Muscle of leg (tissue), 11 donors: ENCODE data around the gene ATXN1. TPM values are rescaled to one million over a fixed set of nuclear protein-coding genes. Genes with fewer than 3 reads are reported as not detected.
"Not testable (repeated sequence)": the region's sequence is repeated elsewhere in the genome, so short reads cannot be mapped to it uniquely, and the experiment has no call there.

Source experiments
- DNase-seq: peaks from one replicate; pipeline ENCODE4 v3.0.0; 2013
- H3K27ac ChIP-seq: one replicate; pipeline ENCODE4 v1.5.1; 2013; ENCODE audit warnings: mild to moderate bottlenecking, low read length, control low read depth
- H3K27me3 ChIP-seq: one replicate; pipeline ENCODE4 v1.6.1; 2013; ENCODE audit warnings: low read length; ENCODE audit not compliant: control insufficient read depth, insufficient read depth
- H3K36me3 ChIP-seq: one replicate; pipeline ENCODE4 v1.6.1; 2013; ENCODE audit warnings: low read length; ENCODE audit not compliant: control insufficient read depth, insufficient read depth
- H3K4me1 ChIP-seq: one replicate; pipeline ENCODE4 v1.6.1; 2013; ENCODE audit warnings: low read length; ENCODE audit not compliant: control insufficient read depth, insufficient read depth
- H3K4me3 ChIP-seq: one replicate; pipeline ENCODE4 v1.5.1; 2013; ENCODE audit warnings: low read length, control low read depth
- H3K9me3 ChIP-seq: replicated peaks from 2 replicates; pipeline ENCODE4 v1.6.1; 2013; ENCODE audit warnings: low read depth, low read length; ENCODE audit not compliant: control insufficient read depth
- WGBS: methylation state at CpG from one replicate; pipeline ENCODE4 v1.1.5; 2013; ENCODE audit warnings: missing lambda C conversion rate; ENCODE audit not compliant: insufficient coverage; 5-methylcytosine and 5-hydroxymethylcytosine counted together
- polyA plus RNA-seq, 8 donors: library from polyadenylated mRNA; unstranded; fragments of 120-200 nt; gene quantifications; one replicate each; pipeline versions ENCODE4 v1.2.1 to v1.2.3, GENCODE V29; 2013; ENCODE audit warnings: inconsistent platforms in 1 of 8, low replicate concordance in 1 of 8; ENCODE audit not compliant: insufficient read length in 8 of 8, insufficient read depth in 1 of 8
- total RNA-seq: library from RNA; stranded (reverse); fragments of 120-200 nt; gene quantifications from one replicate; pipeline ENCODE4 v1.2.4, GENCODE V29; 2013

Gene ATXN1
- total and polyA plus RNA-seq, 9 donors, result 10.2 to 19.9 (median 12.9) TPM

DNA sequence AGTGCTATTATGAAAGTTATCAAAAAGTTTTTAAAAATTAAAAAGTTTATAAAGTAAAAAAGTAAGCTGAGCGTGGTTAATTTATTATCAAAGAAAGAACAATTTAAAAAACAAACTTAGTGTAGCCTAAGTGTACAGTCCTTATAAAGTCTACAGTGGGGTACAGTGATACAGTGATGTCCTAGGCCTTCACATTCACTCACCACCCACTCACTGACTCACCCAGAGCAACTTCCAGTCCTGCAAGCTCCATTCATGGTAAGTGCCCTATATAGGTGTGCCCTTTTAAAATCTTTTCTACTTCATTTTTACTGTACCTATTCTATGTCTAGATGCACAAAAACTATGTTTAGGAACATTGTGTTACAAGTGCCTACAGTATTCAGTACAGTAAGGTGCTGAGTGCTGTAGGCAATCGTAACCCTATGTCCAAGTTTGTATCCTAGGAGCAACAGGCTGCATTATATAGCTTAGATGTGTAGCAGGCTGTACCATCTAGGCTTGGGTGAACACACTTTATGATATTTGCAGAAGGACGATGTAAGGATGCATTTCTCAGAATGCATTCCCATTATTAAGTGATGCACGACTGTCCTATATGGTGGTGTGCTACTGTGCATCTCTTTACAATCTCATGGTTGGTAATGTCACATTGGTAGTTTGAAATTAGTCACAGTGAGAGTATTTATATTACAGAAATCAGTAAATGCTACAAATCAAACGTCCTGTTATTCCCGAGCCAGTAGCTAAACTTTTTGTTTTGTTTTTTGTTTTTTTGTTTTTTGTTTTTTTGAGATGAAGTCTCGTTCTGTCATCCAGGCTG lies 364.6 kb downstream of the ATXN1 start:
- DNase-seq, result no peak
- Histone ChIP-seq H3K27me3 (no peaks in the 10 kb centered on the region), H3K4me1 (peaks cover 11% of the 10 kb centered on the region), H3K36me3 (no peaks in the 10 kb centered on the region), H3K27ac (no peak overlapping the region), H3K9me3 (no peaks in the 10 kb centered on the region), H3K4me3 (no peak overlapping the region)
- WGBS, result 100% methylated on average over 1 of the region's 7 CpGs

GRCh38 chr6:16394632-16395031 lies 366.6 kb downstream of the ATXN1 start:
- Histone ChIP-seq H3K4me3 (no peak overlapping the region), H3K9me3 (no peaks in the 10 kb centered on the region), H3K27me3 (no peaks in the 10 kb centered on the region), H3K4me1 (peaks cover 3% of the 10 kb centered on the region), H3K36me3 (no peaks in the 10 kb centered on the region), H3K27ac (no peak overlapping the region)
- no peak for DNase-seq
- WGBS, result no CpG with 5 or more reads among the region's 2 CpGs

- WGBS, result 100% methylated on average over 1 of the region's 4 CpGs
- H3K9me3 ChIP-seq, result no peaks in the 10 kb centered on the region
- no peak overlapping the region for H3K27ac ChIP-seq
- no peak for DNase-seq
- H3K4me3 ChIP-seq, result no peak overlapping the region
- no peaks in the 10 kb centered on the region for H3K27me3 ChIP-seq
- H3K4me1 ChIP-seq, result no peaks in the 10 kb centered on the region
- H3K36me3 ChIP-seq, result no peaks in the 10 kb centered on the region
These were observed 367.9 kb downstream of the ATXN1 start for GRCh38 chr6:16393326-16393725.

GRCh38 chr6:16392010-16392409 lies 369.2 kb downstream of the ATXN1 start:
- Histone ChIP-seq H3K27ac (no peak overlapping the region), H3K27me3 (no peaks in the 10 kb centered on the region), H3K4me1 (no peaks in the 10 kb centered on the region), H3K36me3 (no peaks in the 10 kb centered on the region), H3K4me3 (no peak overlapping the region), H3K9me3 (no peaks in the 10 kb centered on the region)
- 89% methylated on average over 1 of the region's 1 CpG for WGBS
- no peak for DNase-seq

DNA sequence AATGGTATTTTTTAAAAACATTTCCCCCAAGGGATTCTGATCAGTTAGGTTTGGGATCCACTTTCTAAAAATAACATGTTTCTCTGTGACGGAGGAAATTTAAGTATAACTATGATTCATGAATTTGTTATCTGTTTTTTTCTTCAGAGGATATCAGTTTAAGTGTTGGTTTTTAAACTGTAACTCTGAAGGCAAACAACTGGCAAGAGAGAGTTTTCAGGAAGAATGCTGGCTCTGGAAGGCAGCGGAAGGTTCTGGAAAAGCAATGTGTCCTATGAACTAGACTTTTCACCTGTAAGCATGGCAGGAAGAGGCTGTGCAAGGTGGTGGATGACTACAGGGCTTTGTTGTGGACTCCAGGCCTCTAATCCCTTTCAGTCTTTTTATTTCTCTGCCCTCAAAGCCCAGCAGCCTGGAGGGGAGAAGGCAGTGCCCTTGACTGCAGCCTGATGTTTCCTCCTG lies 369.8 kb downstream of the ATXN1 start:
- 100% methylated on average over 1 of the region's 2 CpGs for WGBS
- DNase-seq, result no peak
- no peak overlapping the region for H3K27ac ChIP-seq

GRCh38 chr6:16390909-16391450 lies 370.3 kb downstream of the ATXN1 start:
- H3K4me1 ChIP-seq, H3K27ac ChIP-seq, H3K36me3 ChIP-seq, H3K9me3 ChIP-seq, H3K27me3 ChIP-seq, DNase-seq, H3K4me3 ChIP-seq: not testable (repeated sequence)
- no CpG with 5 or more reads among the region's 6 CpGs for WGBS

More for the DNA sequence above, 369.8 kb downstream of the ATXN1 start:
- Histone ChIP-seq H3K9me3 (no peaks in the 10 kb centered on the region), H3K4me3 (no peak overlapping the region), H3K36me3 (no peaks in the 10 kb centered on the region), H3K4me1 (no peaks in the 10 kb centered on the region), H3K27me3 (no peaks in the 10 kb centered on the region)

- Histone ChIP-seq H3K27ac (no peak overlapping the region), H3K4me1 (no peaks in the 10 kb centered on the region), H3K9me3 (no peaks in the 10 kb centered on the region), H3K4me3 (no peak overlapping the region), H3K36me3 (no peaks in the 10 kb centered on the region), H3K27me3 (no peaks in the 10 kb centered on the region)
- no peak for DNase-seq
- 82% methylated on average over 2 of the region's 2 CpGs for WGBS
These were observed 371.6 kb downstream of the ATXN1 start for GRCh38 chr6:16389642-16390041.

GRCh38 chr6:16388488-16388887 lies 372.8 kb downstream of the ATXN1 start:
- H3K9me3 ChIP-seq, result no peaks in the 10 kb centered on the region
- H3K27ac ChIP-seq, result no peak overlapping the region
- DNase-seq, result no peak
- H3K36me3 ChIP-seq, result no peaks in the 10 kb centered on the region
- H3K27me3 ChIP-seq, result no peaks in the 10 kb centered on the region
- no CpG with 5 or more reads among the region's 1 CpG for WGBS
- no peak overlapping the region for H3K4me3 ChIP-seq
- no peaks in the 10 kb centered on the region for H3K4me1 ChIP-seq

DNA sequence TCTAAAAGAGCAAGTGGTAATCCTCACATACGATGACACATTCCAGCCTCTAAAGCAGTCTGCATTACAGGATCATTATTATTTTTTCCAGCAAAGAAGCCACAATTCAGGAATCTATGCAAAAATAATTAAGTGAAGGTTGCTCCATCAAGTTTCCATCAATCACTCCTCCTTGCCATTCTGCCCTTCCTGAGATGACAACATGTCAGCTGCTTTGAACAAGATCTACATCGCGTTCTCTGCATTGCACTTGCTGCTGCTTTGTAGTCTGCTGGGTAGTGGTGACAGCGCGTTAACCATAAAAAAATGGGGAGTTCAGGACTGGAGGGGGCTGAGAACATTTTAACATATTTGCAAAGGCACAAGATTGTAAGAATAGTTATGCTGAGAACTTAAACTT lies 375.2 kb downstream of the ATXN1 start:
- DNase-seq, result no peak
- no peaks in the 10 kb centered on the region for H3K27me3 ChIP-seq
- no peak overlapping the region for H3K27ac ChIP-seq
- WGBS, result no CpG with 5 or more reads among the region's 5 CpGs
- H3K4me3 ChIP-seq, result no peak overlapping the region
- H3K9me3 ChIP-seq, result no peaks in the 10 kb centered on the region
- no peaks in the 10 kb centered on the region for H3K4me1 ChIP-seq
- H3K36me3 ChIP-seq, result no peaks in the 10 kb centered on the region

- no peak for DNase-seq
- no peak overlapping the region for H3K4me3 ChIP-seq
- no peaks in the 10 kb centered on the region for H3K4me1 ChIP-seq
- H3K27ac ChIP-seq, result no peak overlapping the region
- H3K9me3 ChIP-seq, result no peaks in the 10 kb centered on the region
- no peaks in the 10 kb centered on the region for H3K36me3 ChIP-seq
- no peaks in the 10 kb centered on the region for H3K27me3 ChIP-seq
- 100% methylated on average over 1 of the region's 5 CpGs for WGBS
These were observed 377.6 kb downstream of the ATXN1 start for GRCh38 chr6:16383607-16384206.
